ENCODE measurements around the gene ANO5. TPM values are rescaled to one million over a fixed set of nuclear protein-coding genes. Genes with fewer than 3 reads are reported as not detected.

The ANO5 gene
- total RNA-seq, 1 donor from 2014 or later, result 3.5 TPM

GRCh38 chr11:22162756-22163155 lies 30.1 kb upstream of the ANO5 start:
- no peak for TF ChIP-seq CTCF (IDR thresholded peaks at IDR 0.05; ENCODE audit: unreplicated experiment)
- Mint-ChIP-seq H3K27ac (ENCODE audit: unreplicated experiment) (no peak overlapping the region), H3K36me3 (ENCODE audit: low read depth, unreplicated experiment) (no peaks in the 10 kb centered on the region), H3K27me3 (ENCODE audit: unreplicated experiment) (no peaks in the 10 kb centered on the region), H3K9me3 (ENCODE audit: unreplicated experiment) (no peaks in the 10 kb centered on the region), H3K4me1 (ENCODE audit: unreplicated experiment) (no peaks in the 10 kb centered on the region), H3K4me3 (ENCODE audit: unreplicated experiment) (no peak overlapping the region)
- DNase-seq (ENCODE audit: low spot score), result no peak

- no peaks in the 10 kb centered on the region for H3K27me3 Mint-ChIP-seq (ENCODE audit: unreplicated experiment)
- H3K4me3 Mint-ChIP-seq (ENCODE audit: unreplicated experiment), result no peak overlapping the region
- no peak overlapping the region for H3K27ac Mint-ChIP-seq (ENCODE audit: unreplicated experiment)
- no peaks in the 10 kb centered on the region for H3K4me1 Mint-ChIP-seq (ENCODE audit: unreplicated experiment)
- no peak for DNase-seq (ENCODE audit: low spot score)
- TF ChIP-seq CTCF (IDR thresholded peaks at IDR 0.05; ENCODE audit: unreplicated experiment), result no peak
- no peaks in the 10 kb centered on the region for H3K9me3 Mint-ChIP-seq (ENCODE audit: unreplicated experiment)
- no peaks in the 10 kb centered on the region for H3K36me3 Mint-ChIP-seq (ENCODE audit: low read depth, unreplicated experiment)
These were observed 29.5 kb upstream of the ANO5 start for GRCh38 chr11:22163394-22163797.

DNA sequence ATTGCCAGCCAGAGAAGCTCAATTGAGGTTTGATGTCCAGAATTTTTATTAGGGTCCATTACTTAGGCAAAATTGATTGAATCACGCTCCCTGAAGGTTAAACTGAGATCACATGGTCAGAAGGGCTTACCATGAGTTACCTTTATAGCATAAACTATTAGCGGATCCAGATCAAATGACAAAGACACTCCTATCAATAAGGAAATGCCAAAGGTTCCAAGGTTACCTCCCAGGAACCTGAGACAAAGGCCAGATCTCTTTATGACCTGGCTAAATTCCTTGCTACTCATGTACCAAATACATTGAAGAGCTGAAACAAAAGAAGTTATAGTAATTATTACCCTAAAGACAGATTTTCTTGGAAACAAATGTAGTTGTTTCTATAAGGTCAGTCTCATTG lies 27.8 kb upstream of the ANO5 start:
- no peak overlapping the region for H3K4me3 Mint-ChIP-seq (ENCODE audit: unreplicated experiment)
- no peaks in the 10 kb centered on the region for H3K36me3 Mint-ChIP-seq (ENCODE audit: low read depth, unreplicated experiment)
- H3K9me3 Mint-ChIP-seq (ENCODE audit: unreplicated experiment), result no peaks in the 10 kb centered on the region
- no peak for DNase-seq (ENCODE audit: low spot score)
- H3K4me1 Mint-ChIP-seq (ENCODE audit: unreplicated experiment), result no peaks in the 10 kb centered on the region
- H3K27ac Mint-ChIP-seq (ENCODE audit: unreplicated experiment), result no peak overlapping the region
- H3K27me3 Mint-ChIP-seq (ENCODE audit: unreplicated experiment), result no peaks in the 10 kb centered on the region
- TF ChIP-seq CTCF (IDR thresholded peaks at IDR 0.05; ENCODE audit: unreplicated experiment), result no peak

- Mint-ChIP-seq H3K4me3 (ENCODE audit: unreplicated experiment) (no peak overlapping the region), H3K27me3 (ENCODE audit: unreplicated experiment) (no peaks in the 10 kb centered on the region), H3K36me3 (ENCODE audit: low read depth, unreplicated experiment) (no peaks in the 10 kb centered on the region), H3K4me1 (ENCODE audit: unreplicated experiment) (no peaks in the 10 kb centered on the region), H3K27ac (ENCODE audit: unreplicated experiment) (no peak overlapping the region), H3K9me3 (ENCODE audit: unreplicated experiment) (no peaks in the 10 kb centered on the region)
- no peak for TF ChIP-seq CTCF (IDR thresholded peaks at IDR 0.05; ENCODE audit: unreplicated experiment)
- no peak for DNase-seq (ENCODE audit: low spot score)
These were observed 26.9 kb upstream of the ANO5 start for GRCh38 chr11:22165759-22166513.

GRCh38 chr11:22169833-22170232 lies 23.1 kb upstream of the ANO5 start:
- H3K4me3 Mint-ChIP-seq (ENCODE audit: unreplicated experiment), result no peak overlapping the region
- no peak for DNase-seq (ENCODE audit: low spot score)
- peak; percentile 29 for TF ChIP-seq CTCF (IDR thresholded peaks at IDR 0.05; ENCODE audit: unreplicated experiment)

More at GRCh38 chr11:22169833-22170232, 23.1 kb upstream of the ANO5 start:
- H3K36me3 Mint-ChIP-seq (ENCODE audit: low read depth, unreplicated experiment), result no peaks in the 10 kb centered on the region
- H3K27ac Mint-ChIP-seq (ENCODE audit: unreplicated experiment), result no peak overlapping the region
- H3K4me1 Mint-ChIP-seq (ENCODE audit: unreplicated experiment), result no peaks in the 10 kb centered on the region
- H3K9me3 Mint-ChIP-seq (ENCODE audit: unreplicated experiment), result no peaks in the 10 kb centered on the region
- no peaks in the 10 kb centered on the region for H3K27me3 Mint-ChIP-seq (ENCODE audit: unreplicated experiment)
